Measurements from ENCODE around the gene ARL16.

Gene ARL16

DNA sequence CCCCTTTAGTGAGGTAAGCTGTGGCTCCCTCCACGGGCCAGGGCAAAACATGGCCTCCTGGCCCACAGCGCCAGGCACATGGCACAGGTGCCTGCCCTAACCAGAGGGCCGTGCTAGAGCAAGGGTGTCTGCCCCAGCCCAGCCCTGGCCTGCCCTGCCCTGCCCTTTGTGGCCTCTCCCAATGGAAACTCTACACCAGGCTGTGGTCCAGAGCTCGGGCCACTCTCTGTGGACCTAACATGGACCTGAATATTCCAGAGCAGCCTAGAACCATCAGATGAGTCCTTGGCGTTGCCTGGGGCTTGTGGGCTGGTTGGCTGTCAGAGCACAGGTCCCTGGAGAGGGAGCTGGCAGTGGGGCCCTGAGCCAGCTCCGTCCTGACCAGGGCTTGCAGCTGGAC is 11.6 kb upstream of the ARL16 start:
- DNase-seq: no peak

DNA sequence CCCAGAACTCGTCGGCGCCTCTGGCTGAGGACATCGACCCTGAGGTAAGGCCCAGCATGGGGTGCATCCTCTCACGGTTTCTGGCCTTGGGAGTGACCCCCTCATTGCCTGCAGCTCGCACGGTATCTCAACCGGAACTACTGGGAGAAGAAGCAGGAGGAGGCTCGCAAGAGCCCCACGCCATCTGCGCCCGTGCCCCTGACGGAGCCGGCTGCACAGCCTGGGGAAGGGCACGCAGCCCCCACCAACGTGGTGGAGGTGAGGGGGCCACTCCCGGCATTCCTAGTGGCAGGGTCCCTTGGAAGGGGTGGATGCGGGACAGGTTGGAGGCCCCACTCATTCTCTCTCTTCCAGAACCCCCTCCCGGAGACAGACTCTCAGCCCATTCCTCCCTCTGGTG is 11.2 kb upstream of the ARL16 start:
- no peak for DNase-seq

DNA sequence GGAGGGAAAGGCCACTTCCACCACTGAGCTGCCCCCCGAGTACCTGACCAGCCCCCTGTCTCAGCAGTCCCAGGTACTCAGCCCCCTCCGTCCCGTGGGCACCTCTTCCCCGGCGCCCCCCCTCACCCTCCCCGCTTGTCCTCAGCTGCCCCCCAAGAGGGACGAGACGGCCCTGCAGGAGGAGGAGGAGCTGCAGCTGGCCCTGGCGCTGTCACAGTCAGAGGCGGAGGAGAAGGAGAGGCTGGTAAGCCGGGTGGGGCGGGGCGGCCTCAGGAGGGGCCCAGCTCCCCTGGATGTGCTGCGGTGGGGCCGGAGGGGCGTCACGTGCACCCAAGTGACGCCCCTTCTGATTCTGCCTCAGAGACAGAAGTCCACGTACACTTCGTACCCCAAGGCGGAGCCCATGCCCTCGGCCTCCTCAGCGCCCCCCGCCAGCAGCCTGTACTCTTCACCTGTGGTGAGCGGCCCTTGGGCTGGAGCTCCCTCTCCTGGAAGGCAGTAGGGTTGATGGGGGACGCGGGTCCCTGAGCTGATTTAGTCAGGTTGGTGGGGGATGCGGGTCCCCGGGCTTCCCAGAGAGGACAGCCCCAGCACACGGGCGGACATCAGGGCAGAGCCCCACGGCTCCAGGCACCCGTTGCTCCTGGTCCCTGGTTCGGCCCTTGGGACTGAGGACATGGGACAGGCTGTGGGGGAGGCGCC is 10.1 kb upstream of the ARL16 start:
- no peak for DNase-seq

DNA sequence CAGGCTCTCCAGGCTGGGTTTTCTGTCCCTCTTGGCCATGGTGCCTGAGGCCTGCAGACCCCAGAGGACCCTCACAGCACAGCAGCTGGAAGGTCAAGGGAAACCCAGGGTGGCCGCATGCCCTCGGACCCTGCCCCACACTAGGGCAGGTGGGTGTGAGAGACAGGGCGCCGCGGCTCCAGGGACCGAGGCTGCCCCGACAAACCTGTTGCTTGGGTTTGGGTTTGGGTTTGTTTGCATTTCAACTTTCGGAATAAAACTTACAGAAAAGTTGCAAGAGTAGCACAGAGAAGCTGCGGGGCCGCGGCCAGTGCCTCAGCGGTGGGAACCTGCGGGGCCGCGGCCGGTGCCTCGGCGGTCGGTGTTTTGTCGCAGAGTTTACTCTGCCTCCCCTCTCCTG is 8.0 kb upstream of the ARL16 start:
- no peak for DNase-seq

DNA sequence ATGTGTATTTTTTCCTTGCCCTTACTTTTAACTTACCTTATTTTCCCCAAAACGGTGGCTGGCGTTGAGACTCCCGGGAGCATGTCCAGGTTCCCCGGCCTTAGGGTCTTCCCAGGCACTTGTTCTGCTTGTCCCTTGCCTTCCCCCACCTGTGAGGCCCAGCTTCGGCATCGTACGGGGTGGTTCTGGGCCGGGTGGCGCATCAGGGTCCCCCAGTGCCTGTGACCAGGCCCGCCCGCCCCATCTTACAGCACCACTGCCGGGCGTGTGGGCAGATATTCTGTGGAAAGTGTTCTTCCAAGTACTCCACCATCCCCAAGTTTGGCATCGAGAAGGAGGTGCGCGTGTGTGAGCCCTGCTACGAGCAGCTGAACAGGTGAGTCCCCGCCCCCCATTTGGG is 7.6 kb upstream of the ARL16 start:
- no peak for DNase-seq

DNA sequence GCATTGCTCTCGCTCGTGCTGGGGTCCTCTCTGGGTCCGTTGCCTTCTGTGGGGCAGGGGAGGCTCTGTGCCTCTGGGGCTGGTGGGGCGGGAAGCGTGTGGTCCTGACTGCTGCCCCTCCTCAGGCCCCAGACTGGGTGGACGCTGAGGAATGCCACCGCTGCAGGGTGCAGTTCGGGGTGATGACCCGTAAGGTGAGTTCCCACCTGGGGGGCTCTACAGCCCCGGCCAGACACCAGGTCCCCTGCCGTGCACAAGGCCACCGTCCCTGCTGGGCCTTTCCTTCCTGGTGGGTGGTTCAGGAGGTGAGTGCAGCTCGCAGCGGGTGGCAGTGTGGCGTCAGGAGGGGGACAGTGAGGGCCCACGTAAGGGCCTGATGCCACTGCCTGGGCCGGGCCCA is 7.0 kb upstream of the ARL16 start:
- DNase-seq: no peak

DNA sequence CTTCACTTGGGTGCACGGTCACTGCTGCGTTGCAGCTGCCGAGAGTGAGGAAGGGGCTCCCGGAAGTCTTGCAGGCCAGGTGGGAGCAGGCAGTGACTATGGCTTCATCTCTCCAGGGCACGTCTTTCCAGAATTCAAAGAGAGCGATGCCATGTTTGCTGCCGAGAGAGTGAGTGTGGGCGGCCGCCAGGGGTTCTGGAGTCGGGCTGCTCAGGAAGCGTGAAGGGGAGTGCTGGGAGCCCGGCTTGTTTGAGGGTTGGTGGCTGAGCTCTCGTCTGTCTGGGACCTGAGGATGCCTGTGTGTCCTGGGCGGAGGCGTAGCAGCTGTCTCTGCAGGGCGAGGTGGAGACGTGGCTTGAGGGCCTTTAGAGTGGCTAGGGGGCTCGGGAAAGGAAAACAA is 6.5 kb upstream of the ARL16 start:
- DNase-seq: no peak

DNA sequence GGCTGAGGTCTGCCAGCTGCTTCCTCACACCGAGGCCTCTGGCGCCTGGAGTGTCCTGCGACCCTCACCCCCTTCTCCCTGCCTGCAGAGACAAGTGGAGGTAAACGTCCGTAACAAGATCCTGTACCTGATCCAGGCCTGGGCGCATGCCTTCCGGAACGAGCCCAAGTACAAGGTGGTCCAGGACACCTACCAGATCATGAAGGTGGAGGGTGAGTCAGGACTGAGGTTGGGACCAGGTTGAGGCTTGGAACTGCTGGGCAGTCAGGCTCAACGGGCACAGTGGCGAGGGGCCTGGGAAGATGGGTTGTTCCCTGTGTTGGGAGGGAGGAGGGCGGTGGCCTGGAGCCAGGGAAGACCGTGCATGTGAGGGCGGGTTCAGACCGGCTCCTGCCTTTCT is 5.0 kb upstream of the ARL16 start:
- no peak for DNase-seq

DNA sequence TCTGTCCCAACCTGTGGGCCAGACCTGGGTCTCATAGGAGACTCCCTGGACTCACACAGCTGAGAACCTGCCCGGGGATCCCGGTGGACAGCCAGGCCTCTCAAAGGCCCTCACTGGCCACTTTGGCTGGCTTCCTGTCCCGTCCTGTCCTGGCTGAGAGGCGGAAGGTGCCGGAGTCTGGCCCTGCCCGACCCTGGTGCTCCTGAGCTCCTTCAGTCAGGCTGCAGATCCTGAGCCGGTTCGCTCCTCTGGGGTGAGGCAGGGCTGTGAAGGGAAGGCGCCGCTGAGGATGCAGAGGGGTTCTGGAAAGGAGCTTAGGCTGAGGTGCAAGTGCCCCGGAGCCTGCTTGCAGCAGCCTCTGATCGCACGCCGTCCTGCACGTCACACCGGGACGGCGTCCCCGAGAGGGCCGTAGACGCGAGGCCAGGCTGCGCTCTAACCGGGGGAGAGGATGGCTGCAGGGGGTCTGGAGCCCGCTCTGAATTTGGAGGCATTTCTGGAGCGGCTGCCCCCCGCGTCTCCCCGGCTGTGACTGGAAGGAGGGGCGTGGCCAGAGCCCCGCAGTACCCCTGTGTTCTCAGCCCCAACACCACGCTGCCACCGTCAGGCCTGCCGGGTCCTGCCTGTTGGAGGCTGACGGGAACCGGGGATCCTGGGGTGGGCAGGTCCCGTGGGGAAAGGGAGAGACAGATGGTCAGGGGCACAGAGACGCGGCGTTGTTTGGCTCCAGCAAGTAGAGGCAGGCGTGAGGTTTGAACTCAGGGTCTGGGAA is 4.4 kb upstream of the ARL16 start:
- DNase-seq: no peak

DNA sequence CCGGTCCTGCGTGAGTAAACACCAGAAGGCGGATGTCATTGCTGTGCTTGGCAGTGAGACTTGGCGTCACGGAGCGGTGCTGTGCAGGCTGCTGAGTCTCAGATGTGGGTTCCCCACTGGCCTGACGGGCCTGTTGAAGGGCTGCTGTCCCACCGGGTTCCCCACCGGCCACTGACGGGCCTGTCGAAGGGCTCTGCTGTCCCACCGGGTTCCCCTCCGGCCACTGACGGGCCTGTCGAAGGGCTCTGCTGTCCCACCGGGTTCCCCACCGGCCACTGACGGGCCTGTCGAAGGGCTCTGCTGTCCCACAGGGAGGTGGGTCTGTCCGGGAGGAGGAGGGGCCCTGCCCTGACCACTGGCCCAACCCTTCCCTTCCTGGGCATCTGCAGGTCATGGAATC is 3.0 kb upstream of the ARL16 start:
- no peak for DNase-seq

DNA sequence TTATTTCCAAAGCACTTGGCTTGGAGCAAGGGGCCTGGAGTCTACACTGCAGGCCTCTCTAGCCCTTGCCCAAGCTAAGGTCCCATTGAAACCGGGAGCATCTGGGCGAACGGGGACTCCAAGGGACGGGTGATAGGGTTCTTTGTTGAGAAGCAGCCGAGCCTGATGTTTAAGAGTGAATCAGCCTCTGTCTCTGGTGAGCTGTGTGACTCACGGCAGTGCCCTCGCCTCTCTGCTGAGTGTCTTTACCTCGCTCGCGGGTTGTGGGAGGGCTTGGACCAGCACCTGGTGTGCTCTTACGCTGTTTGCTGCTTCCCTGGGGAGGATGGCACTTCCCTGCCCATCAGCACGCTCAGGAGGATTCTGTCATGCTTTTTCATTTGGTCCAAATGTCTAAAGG is 1.5 kb upstream of the ARL16 start:
- DNase-seq: peak; percentile 81

DNA sequence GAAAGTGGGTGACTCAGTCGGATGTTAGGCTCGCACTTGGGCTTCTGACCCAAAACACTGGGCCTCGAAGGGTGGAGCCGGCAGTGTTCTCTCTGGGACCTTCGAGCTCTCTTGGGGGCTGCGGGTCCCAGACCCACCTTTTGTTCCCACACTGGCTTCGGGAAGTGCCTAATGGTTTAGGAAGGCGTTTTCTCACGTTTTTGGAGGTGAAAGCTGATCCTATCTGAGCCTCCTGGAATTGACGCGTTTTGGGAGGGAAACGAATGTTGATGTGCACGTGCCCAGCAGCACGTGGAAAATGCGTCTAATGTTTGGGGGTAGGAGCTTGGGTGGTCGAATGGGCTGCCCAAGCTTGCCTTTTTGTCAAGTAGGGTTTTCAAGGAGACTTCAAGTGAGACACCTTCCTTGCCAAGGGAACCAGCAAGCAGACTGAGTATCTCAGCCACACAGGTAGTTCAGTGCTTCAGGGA is 880 bp upstream of the ARL16 start:
- DNase-seq: peak; percentile 71

DNA sequence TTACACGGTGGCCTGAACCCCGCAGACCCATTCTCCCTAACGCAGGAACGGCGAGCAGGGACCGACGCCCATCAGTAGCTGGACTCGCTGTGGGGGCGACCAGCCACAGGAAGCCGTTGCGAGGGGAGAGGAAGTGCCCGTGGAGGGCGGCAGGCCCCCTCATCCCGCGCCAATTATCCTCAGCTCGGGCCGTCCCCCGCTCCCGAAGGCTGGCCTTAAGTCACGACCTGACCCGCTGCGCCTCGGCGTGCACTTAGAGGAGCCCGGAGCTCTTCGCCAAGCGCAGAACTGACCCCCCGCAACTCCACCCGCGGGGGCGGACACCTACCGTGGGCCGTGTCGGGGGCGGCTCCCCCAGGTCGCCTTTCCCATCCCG is 401 bp downstream of the ARL16 start:
- DNase-seq: no peak

DNA sequence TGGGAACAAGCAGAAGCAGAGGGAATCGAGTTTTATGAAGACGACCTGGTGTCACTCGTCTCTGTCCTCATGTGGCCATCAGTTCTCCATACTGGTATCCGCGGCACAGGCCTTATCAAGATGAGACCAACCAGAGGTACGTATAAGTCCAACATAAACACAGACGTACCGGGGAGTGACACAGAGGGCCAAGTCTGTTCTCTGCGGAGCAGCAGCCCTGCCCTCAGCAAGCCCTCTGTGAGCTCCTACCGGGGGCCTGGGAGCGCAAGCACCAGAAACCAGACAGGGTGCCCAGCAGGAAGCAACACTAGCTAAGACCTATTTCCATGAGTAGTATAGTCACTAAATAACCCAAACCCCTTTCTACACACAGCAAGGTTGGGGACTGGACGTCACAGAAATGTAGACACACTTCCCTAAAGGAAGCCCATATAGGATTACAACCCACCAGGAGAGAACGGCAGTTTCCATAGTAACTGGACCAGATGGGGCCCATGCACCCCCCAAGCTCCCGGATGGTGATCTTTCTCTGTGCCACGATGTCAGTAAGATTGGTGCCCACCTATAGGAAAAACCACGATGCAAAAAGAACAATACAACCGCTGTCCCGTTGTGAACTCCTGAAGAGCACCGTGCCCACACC is 911 bp downstream of the ARL16 start:
- no peak for DNase-seq

DNA sequence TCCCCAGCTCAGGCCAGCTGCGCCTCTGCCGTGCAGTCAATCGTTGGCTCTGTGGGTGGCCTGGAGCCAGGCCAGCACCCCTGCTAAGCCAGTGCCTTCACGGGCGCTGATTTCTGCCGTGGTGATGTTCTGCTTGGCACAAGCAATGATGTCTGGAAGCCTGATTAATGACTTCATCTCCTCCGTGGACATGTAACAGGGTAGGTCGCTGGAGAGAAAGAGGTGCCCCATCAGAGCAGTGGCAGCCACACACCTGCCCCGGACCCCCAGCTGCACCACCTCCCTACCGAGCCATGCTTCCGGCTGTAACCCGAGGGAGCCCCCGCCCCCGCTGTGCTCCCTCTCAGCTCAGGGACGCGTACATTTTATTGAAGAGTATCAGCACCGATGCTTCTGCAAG is 1.9 kb downstream of the ARL16 start:
- no peak for DNase-seq

DNA sequence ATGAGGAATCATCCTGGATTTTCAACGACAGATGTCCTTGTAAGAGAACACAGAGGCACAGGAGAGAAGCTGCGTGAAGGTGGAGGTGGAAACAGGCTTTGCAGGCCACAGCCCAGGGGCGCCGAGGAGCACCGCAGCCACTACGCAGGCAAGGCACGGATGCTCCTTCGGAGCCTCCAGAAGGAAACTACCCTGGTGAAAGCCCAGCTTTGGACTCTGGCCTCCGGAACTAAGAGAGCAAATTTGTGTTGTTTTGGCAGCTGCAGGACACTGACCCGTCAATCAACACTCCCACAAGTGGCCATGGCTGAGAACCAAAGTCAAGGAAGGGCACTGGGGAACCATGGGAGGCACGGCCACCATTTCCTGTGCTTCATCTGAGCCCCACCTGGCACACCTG is 3.4 kb downstream of the ARL16 start:
- DNase-seq: no peak

DNA sequence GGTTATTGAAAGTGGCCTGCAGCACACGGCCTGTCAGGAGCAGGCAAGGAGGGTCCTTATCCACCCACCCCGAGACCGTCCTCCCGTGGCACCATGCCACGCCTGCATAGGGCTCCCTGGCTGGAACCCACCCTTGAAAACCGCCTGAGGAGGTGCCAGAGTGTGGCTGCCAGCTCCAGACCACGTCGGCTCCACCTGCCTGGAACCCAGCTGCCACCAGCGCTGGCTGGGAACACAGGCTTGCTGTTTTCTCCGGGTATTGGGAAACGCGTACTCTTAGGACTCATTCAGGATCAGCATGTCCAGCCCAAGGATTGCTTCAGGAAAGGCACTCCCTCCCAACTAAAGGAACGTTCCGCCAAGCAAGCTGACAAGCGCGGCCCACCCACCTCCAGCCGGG is 6.7 kb downstream of the ARL16 start:
- no peak for DNase-seq

DNA sequence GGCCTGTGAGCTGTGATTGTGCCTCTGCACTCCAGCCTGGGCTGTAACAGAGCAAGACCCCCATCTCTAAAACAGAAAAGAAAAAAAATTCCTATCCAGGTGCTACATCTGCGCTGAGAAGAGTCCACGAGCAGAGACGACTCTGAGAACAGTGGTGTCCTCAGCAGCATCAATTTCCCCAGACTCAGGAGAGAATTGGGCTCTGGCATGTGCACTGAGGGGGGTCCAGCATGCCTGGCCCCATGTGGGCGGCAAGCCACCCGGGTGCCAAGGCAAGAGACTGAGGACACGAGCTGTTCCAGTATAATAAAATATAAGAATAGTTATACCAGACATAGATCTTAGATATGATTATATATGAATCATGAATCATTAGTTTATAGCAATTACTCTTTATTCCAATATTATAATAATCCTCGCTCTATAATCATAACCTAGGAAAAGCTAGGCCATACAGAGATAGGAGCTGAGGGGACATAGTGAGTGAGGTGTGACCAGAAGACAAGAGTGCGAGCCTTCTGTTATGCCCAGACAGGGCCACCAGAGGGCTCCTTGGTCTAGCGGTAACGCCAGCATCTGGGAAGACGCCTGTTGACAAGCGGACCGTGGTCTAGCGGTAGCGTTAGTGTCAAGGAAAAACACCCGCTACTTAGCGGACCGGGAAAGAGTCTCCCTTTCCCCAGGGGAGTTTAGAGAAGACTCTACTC is 7.9 kb downstream of the ARL16 start:
- DNase-seq: peak; percentile 75

DNA sequence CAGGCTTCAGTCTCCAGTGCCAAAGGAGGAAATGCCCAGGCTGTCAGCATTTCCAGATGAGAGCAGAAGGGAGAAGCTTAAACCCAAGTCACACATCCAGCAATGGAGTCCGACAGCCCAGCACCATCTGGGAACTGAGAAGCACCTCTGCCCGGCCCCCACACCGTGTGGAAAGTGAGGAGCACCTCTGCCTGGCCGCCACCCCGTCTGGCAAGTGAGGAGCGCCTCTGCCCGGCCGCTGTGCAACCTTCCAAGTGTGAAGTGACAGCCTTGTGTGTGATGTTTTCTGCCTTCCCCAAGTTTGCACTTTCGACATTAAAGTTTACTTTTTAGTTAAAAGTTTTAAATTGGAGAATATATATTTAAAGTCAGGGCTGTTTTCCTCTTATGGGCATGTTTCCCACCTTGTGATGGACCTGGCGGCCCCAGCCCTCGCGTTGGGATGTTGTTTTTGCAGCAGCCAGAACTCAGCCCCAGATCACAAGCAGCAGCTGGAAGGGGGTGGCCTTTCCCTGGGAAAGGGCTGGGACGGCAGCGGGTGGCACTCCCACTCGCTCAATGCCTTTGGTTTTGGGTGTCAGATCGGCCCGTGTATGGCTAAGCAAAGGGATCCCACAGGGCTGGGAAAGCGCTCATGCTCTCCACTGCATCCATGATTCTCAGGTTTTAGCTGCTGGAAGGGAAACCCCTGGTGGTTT is 9.9 kb downstream of the ARL16 start:
- DNase-seq: no peak

DNA sequence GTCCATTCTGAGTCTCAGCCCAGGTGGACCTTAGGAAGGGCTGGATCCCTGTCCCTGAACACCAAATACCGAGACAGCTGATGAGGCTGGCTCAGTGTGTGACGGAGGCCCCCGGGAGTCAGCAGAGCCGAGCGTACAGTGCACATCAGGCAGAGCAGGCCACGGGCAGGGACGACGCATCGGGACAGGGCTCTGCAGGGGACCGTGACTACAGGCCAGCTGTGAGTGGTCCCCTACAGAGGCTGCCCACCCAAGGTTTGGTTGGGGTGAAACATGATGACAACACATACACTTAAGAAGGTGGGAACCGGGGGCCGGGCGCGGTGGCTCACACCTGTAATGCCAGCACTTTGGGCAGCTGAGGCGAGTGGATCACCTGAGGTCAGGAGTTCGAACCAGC is 10.6 kb downstream of the ARL16 start:
- DNase-seq: no peak

DNA sequence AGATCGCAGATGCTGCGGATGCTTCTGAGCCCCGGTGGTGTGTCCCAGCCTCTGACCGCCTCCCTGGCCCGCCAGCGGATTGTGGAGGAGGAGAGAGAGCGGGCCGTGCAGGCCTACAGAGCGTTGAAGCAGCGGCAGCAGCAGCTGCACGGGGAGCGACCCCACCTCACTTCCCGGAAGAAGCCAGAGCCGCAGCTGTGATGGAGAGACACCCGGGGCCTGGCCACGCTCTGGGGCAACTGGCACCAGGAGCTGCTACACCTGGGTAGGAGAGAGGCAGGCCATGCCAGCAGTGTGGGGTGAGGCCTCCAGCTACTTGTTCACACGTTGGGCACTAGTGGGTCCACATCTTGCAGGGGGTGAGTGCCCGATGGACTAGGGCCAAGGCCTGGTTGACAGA is 11.1 kb downstream of the ARL16 start:
- no peak for DNase-seq

DNA sequence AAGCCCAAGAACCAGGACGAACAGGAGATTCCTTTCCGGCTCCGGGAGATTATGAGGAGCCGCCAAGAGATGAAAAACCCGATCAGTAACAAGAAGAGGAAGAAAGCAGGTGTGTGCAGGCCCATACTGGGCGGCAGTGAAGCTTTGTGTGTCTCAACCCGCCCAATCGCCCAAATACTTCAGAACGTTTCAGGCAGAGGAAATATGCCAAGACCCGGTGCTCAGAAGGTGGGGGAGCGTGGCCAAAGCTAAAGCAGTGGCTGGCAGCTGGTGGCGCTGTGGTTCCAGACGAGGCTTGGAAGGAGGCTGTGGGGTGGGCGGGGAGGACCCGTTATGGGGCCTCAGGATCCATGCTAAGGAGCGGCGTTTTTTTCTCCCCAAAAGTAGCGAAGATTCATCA is 15.8 kb downstream of the ARL16 start:
- DNase-seq: no peak

Measured in activated effector memory CD4-positive, alpha-beta T cell treated with anti-CD3 and anti-CD28 coated beads, Interleukin-2, amount 50 U/mL, for 16 hours (primary cell).